Mesendoderm (in vitro differentiated cells): ENCODE measurements around the gene SLC10A2.

Source experiments
- DNase-seq: peaks from one replicate; pipeline ENCODE4 v3.0.0; 2013
- H2AK5ac ChIP-seq: 2 replicates; pipeline ENCODE4 v1.6.1; 2013; ENCODE audit warnings: low read length, inconsistent platforms
- H2BK120ac ChIP-seq: 2 replicates; pipeline ENCODE4 v1.6.1; 2013; ENCODE audit warnings: low read depth, mild to moderate bottlenecking, low read length, moderate library complexity, mixed read lengths
- H2BK15ac ChIP-seq: replicated peaks from 2 replicates; pipeline ENCODE4 v1.6.1; 2013; ENCODE audit warnings: low read depth, mild to moderate bottlenecking, moderate library complexity
- H2BK5ac ChIP-seq: 2 replicates; pipeline ENCODE4 v1.6.1; 2013; ENCODE audit warnings: low read length, inconsistent platforms
- H3K18ac ChIP-seq: 2 replicates; pipeline ENCODE4 v1.6.1; 2013; ENCODE audit warnings: mild to moderate bottlenecking, low read length, mixed read lengths
- H3K23ac ChIP-seq: one replicate; pipeline ENCODE4 v1.6.1; 2013; ENCODE audit warnings: low read length
- H3K27ac ChIP-seq: 2 replicates; pipeline ENCODE4 v1.5.1; 2013; ENCODE audit warnings: low read depth, mild to moderate bottlenecking, inconsistent platforms, low read length, moderate library complexity
- H3K27me3 ChIP-seq: 2 replicates; pipeline ENCODE4 v1.6.1; 2013; ENCODE audit warnings: low read length, control low read depth, mild to moderate bottlenecking, inconsistent platforms; ENCODE audit not compliant: insufficient read depth, poor library complexity
- H3K36me3 ChIP-seq: 2 replicates; pipeline ENCODE4 v1.6.1; 2013; ENCODE audit warnings: low read length, inconsistent platforms; ENCODE audit not compliant: control insufficient read depth, insufficient read depth
- H3K4ac ChIP-seq: one replicate; pipeline ENCODE4 v1.6.1; 2013; ENCODE audit warnings: low read depth, mild to moderate bottlenecking, low read length, moderate library complexity
- H3K4me1 ChIP-seq: 2 replicates; pipeline ENCODE4 v1.6.1; 2013; ENCODE audit warnings: low read depth, low read length, inconsistent platforms; ENCODE audit not compliant: control insufficient read depth
- H3K4me2 ChIP-seq: 2 replicates; pipeline ENCODE4 v1.6.1; 2013; ENCODE audit warnings: low read length
- H3K4me3 ChIP-seq: 2 replicates; pipeline ENCODE4 v1.5.1; 2013; ENCODE audit warnings: mild to moderate bottlenecking, low read length
- H3K56ac ChIP-seq: one replicate; pipeline ENCODE4 v1.6.1; 2013; ENCODE audit warnings: low read length
- H3K79me1 ChIP-seq: 2 replicates; pipeline ENCODE4 v1.6.1; 2013; ENCODE audit warnings: low read length, inconsistent platforms
- H3K79me2 ChIP-seq: 2 replicates; pipeline ENCODE4 v1.6.1; 2013; ENCODE audit warnings: mild to moderate bottlenecking, low read length; ENCODE audit not compliant: control insufficient read depth, insufficient read depth
- H3K9ac ChIP-seq: 2 replicates; pipeline ENCODE4 v1.6.1; 2013; ENCODE audit warnings: low read length, inconsistent platforms
- H4K5ac ChIP-seq: one replicate; pipeline ENCODE4 v1.6.1; 2013; ENCODE audit warnings: low read length
- H4K8ac ChIP-seq: one replicate; pipeline ENCODE4 v1.6.1; 2013; ENCODE audit warnings: low read depth, mild to moderate bottlenecking, control low read depth, low read length, moderate library complexity
- WGBS: extraction: QIAGEN DNeasy Blood & Tissue Kit; methylation state at CpG from one replicate; pipeline ENCODE4 v1.1.7; 2013; ENCODE audit warnings: low lambda C conversion rate, missing lambda C conversion rate; ENCODE audit not compliant: insufficient coverage; ENCODE audit errors: extremely low coverage; 5-methylcytosine and 5-hydroxymethylcytosine counted together

Gene SLC10A2

GRCh38 chr13:103066781-103067345, 646 bp upstream of the SLC10A2 start:
- Histone ChIP-seq H3K27ac (no peak overlapping the region), H3K4me2 (no peak overlapping the region), H3K9ac (no peak overlapping the region), H3K79me2 (no peaks in the 10 kb centered on the region), H4K5ac (no peak overlapping the region), H3K4me1 (peaks cover 2% of the 10 kb centered on the region), H3K18ac (no peak overlapping the region), H3K4me3 (no peak overlapping the region), H3K36me3 (no peaks in the 10 kb centered on the region), H3K4ac (no peak overlapping the region), H3K23ac (no peak overlapping the region), H2BK15ac (no peak overlapping the region), H4K8ac (no peak overlapping the region), H3K79me1 (no peaks in the 10 kb centered on the region), H2BK5ac (no peak overlapping the region), H3K27me3 (no peaks in the 10 kb centered on the region), H3K56ac (no peak overlapping the region), H2BK120ac (no peak overlapping the region), H2AK5ac (no peak overlapping the region)
- DNase-seq, result peak; percentile 11
- no CpG with 5 or more reads among the region's 3 CpGs for WGBS

GRCh38 chr13:103063376-103063775, 2.8 kb downstream of the SLC10A2 start:
- no CpG with 5 or more reads among the region's 4 CpGs for WGBS
- no peak overlapping the region for H3K27ac ChIP-seq
- H3K79me2 ChIP-seq, result no peaks in the 10 kb centered on the region

DNA sequence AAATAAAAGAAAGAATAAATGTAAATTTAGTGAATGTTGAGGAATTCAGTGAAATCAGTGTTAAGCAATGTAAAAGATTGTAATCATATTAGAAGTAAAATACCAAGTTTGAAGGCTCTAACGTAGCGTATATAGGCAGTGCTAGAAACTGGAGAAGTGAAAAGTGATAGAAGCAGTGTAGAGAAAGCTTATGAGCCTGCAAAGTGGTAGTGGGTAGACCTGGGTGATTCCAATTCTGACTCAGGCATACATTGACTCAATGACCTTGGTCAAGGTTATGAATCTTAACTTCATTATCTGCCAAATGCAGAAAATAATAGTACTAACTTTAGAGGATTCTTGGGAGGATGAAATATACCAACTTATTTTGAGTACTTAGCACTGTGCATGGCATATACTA, 4.1 kb downstream of the SLC10A2 start:
- H3K79me1 ChIP-seq, result no peaks in the 10 kb centered on the region
- no CpG with 5 or more reads among the region's 2 CpGs for WGBS
- no peaks in the 10 kb centered on the region for H3K36me3 ChIP-seq
- H4K5ac ChIP-seq, result no peak overlapping the region
- no peaks in the 10 kb centered on the region for H3K27me3 ChIP-seq
- no peak overlapping the region for H3K9ac ChIP-seq
- no peaks in the 10 kb centered on the region for H3K4me1 ChIP-seq
- H3K56ac ChIP-seq, result no peak overlapping the region
- no peak for DNase-seq
- H3K79me2 ChIP-seq, result no peaks in the 10 kb centered on the region
- no peak overlapping the region for H3K18ac ChIP-seq
- no peak overlapping the region for H3K4me2 ChIP-seq
- no peak overlapping the region for H3K27ac ChIP-seq
- H3K4ac ChIP-seq, result no peak overlapping the region
- no peak overlapping the region for H2BK120ac ChIP-seq
- no peak overlapping the region for H3K23ac ChIP-seq
- no peak overlapping the region for H3K4me3 ChIP-seq
- no peak overlapping the region for H2AK5ac ChIP-seq
- H4K8ac ChIP-seq, result no peak overlapping the region
- no peak overlapping the region for H2BK5ac ChIP-seq
- H2BK15ac ChIP-seq, result no peak overlapping the region

More at GRCh38 chr13:103063376-103063775, 2.8 kb downstream of the SLC10A2 start:
- Histone ChIP-seq H3K9ac (no peak overlapping the region), H3K18ac (no peak overlapping the region), H4K5ac (no peak overlapping the region), H3K4me3 (no peak overlapping the region), H3K23ac (no peak overlapping the region), H4K8ac (no peak overlapping the region), H3K4me1 (peaks cover 2% of the 10 kb centered on the region), H3K4me2 (no peak overlapping the region), H3K56ac (no peak overlapping the region), H2BK120ac (no peak overlapping the region), H3K36me3 (no peaks in the 10 kb centered on the region), H2BK5ac (no peak overlapping the region), H3K79me1 (no peaks in the 10 kb centered on the region), H3K4ac (no peak overlapping the region), H2AK5ac (no peak overlapping the region), H3K27me3 (no peaks in the 10 kb centered on the region), H2BK15ac (no peak overlapping the region)
- DNase-seq, result no peak

GRCh38 chr13:103056008-103056407, 10.2 kb downstream of the SLC10A2 start:
- DNase-seq, result no peak
- WGBS, result 100% methylated on average over 1 of the region's 2 CpGs
- no peaks in the 10 kb centered on the region for H3K36me3 ChIP-seq
- no peak overlapping the region for H3K18ac ChIP-seq
- no peak overlapping the region for H3K56ac ChIP-seq
- H2AK5ac ChIP-seq, result no peak overlapping the region
- H4K5ac ChIP-seq, result no peak overlapping the region
- H3K79me1 ChIP-seq, result no peaks in the 10 kb centered on the region
- H3K4me2 ChIP-seq, result no peak overlapping the region
- H2BK15ac ChIP-seq, result no peak overlapping the region
- no peak overlapping the region for H3K23ac ChIP-seq
- H3K4me3 ChIP-seq, result no peak overlapping the region
- H2BK5ac ChIP-seq, result no peak overlapping the region
- no peak overlapping the region for H3K4ac ChIP-seq
- no peak overlapping the region for H4K8ac ChIP-seq
- H3K9ac ChIP-seq, result no peak overlapping the region
- no peak overlapping the region for H3K27ac ChIP-seq
- H3K4me1 ChIP-seq, result no peaks in the 10 kb centered on the region
- H3K27me3 ChIP-seq, result no peaks in the 10 kb centered on the region
- no peaks in the 10 kb centered on the region for H3K79me2 ChIP-seq
- H2BK120ac ChIP-seq, result no peak overlapping the region

DNA sequence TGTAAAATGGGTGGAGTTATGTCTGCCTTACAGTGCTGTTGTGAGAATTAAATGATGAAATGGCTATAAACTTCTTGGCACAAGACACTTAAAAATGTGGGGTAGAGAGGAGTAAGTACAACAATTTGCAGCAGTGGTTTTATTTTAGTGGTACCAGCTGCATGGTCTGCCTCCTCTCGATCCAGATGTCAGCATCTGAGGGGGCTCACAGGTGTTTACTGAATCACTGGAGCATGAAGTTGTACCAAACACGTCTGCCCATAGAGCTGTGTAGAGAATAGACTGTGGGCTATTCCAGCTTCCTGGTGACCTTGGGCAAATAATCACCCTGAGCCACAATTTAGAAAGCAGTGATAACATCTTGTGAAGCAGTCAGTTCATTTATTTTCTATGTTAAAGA, 11.1 kb downstream of the SLC10A2 start:
- H2BK120ac ChIP-seq, result no peak overlapping the region
- H2BK5ac ChIP-seq, result no peak overlapping the region
- no peaks in the 10 kb centered on the region for H3K36me3 ChIP-seq
- no CpG with 5 or more reads among the region's 2 CpGs for WGBS
- no peak overlapping the region for H3K18ac ChIP-seq
- DNase-seq, result no peak
- no peaks in the 10 kb centered on the region for H3K4me1 ChIP-seq
- H3K9ac ChIP-seq, result no peak overlapping the region
- no peak overlapping the region for H3K23ac ChIP-seq
- H3K4ac ChIP-seq, result no peak overlapping the region
- no peak overlapping the region for H2BK15ac ChIP-seq
- H4K5ac ChIP-seq, result no peak overlapping the region
- H3K79me2 ChIP-seq, result no peaks in the 10 kb centered on the region
- no peak overlapping the region for H4K8ac ChIP-seq
- H3K4me3 ChIP-seq, result no peak overlapping the region
- H3K79me1 ChIP-seq, result no peaks in the 10 kb centered on the region
- no peak overlapping the region for H2AK5ac ChIP-seq
- no peak overlapping the region for H3K56ac ChIP-seq
- H3K4me2 ChIP-seq, result no peak overlapping the region
- H3K27ac ChIP-seq, result no peak overlapping the region
- H3K27me3 ChIP-seq, result no peaks in the 10 kb centered on the region

- H2BK5ac ChIP-seq, result no peak overlapping the region
- H3K56ac ChIP-seq, result no peak overlapping the region
- no peak overlapping the region for H2BK15ac ChIP-seq
- no peak for DNase-seq
- H3K4ac ChIP-seq, result no peak overlapping the region
- H3K79me1 ChIP-seq, result no peaks in the 10 kb centered on the region
- no peak overlapping the region for H3K18ac ChIP-seq
- H3K4me3 ChIP-seq, result no peak overlapping the region
- no peak overlapping the region for H4K8ac ChIP-seq
- no peaks in the 10 kb centered on the region for H3K36me3 ChIP-seq
- H2AK5ac ChIP-seq, result no peak overlapping the region
- no peak overlapping the region for H3K9ac ChIP-seq
- H3K4me2 ChIP-seq, result no peak overlapping the region
- H3K27me3 ChIP-seq, result no peaks in the 10 kb centered on the region
- no peak overlapping the region for H2BK120ac ChIP-seq
- H3K23ac ChIP-seq, result no peak overlapping the region
- no peak overlapping the region for H3K27ac ChIP-seq
- WGBS, result no CpG with 5 or more reads among the region's 4 CpGs
- H3K4me1 ChIP-seq, result no peaks in the 10 kb centered on the region
- H3K79me2 ChIP-seq, result no peaks in the 10 kb centered on the region
- H4K5ac ChIP-seq, result no peak overlapping the region
These were observed 19.5 kb downstream of the SLC10A2 start for GRCh38 chr13:103046676-103047075.
